Panc1 (cell line): ENCODE results near the gene CLDN5. TPM values are rescaled to one million over a fixed set of nuclear protein-coding genes. Genes with fewer than 3 reads are reported as not detected.

Experiments used
- ATAC-seq: fragments of 200-7000 bp; cut with Tn5 transposase; 2 replicates; pipeline ENCODE4 v1.9.1; 2020; ENCODE audit warnings: mild to moderate bottlenecking, moderate library complexity
- BruUV-seq: library from RNA; stranded (reverse); fragments of 400-500 nt; replicated peaks from 2 replicates; lab custom pipeline; 2021; lab: Mats Ljungman, UMichigan
- CTCF ChIA-PET: fragments of 300-600 bp; sonication (Branson Sonifier 250); formaldehyde crosslinking; loops from one replicate; lab custom pipeline; 2022; ENCODE audit warnings: antibody characterized with exemption; lab: Charles Lee
- POLR2A ChIA-PET: fragments of 300-600 bp; sonication (Branson Sonifier 250); formaldehyde crosslinking; loops from one replicate; lab custom pipeline; 2022; ENCODE audit warnings: antibody characterized with exemption; lab: Charles Lee
- DNase-seq: peaks from one replicate; pipeline ENCODE4 v3.0.0-alpha.2; 2010; ENCODE audit warnings: low read depth, low spot score
- H3K27ac ChIP-seq: 2 replicates; pipeline ENCODE4 v1.5.1; 2011; ENCODE audit warnings: mild to moderate bottlenecking, low read length, inconsistent platforms
- H3K27me3 ChIP-seq: fragments of 200-500 bp; sonication (Bioruptor generic); 2 replicates; pipeline ENCODE4 v1.6.0; 2014; ENCODE audit warnings: low read length, inconsistent platforms; ENCODE audit not compliant: control insufficient read depth, insufficient read depth
- H3K36me3 ChIP-seq: fragments of 200-500 bp; sonication (Bioruptor generic); 2 replicates; pipeline ENCODE4 v1.5.1; 2014; ENCODE audit warnings: inconsistent platforms, mild to moderate bottlenecking, low read length, moderate library complexity; ENCODE audit not compliant: control insufficient read depth, insufficient read depth
- H3K4me1 ChIP-seq: 2 replicates; pipeline ENCODE4 v1.5.1; 2011; ENCODE audit warnings: inconsistent platforms, mild to moderate bottlenecking, low read length, moderate library complexity; ENCODE audit not compliant: control insufficient read depth, insufficient read depth
- H3K4me3 ChIP-seq, 2 experiments: 2 replicates each; pipeline ENCODE4 v1.5.1; 2011 to 2012; ENCODE audit warnings: low read depth in 2 of 2, low read length in 2 of 2, mild to moderate bottlenecking in 2 of 2, inconsistent platforms in 1 of 2, moderate library complexity in 1 of 2
- H3K9me3 ChIP-seq: fragments of 200-500 bp; sonication (Bioruptor generic); 2 replicates; pipeline ENCODE4 v1.5.1; 2014; ENCODE audit warnings: low read depth, mild to moderate bottlenecking, inconsistent platforms, low read length, moderate library complexity; ENCODE audit not compliant: control insufficient read depth, insufficient read depth
- POLR2AphosphoS5 ChIP-seq: IDR thresholded peaks from 2 replicates; pipeline ENCODE4 v1.6.1; 2012; ENCODE audit warnings: mild to moderate bottlenecking, low read depth, low read length, moderate library complexity
- SIN3A ChIP-seq: IDR thresholded peaks from 2 replicates; pipeline ENCODE4 v1.6.1; 2012; ENCODE audit warnings: low read depth, mild to moderate bottlenecking, low read length, moderate library complexity, borderline replicate concordance; ENCODE audit not compliant: insufficient read depth
- TCF7L2 ChIP-seq: IDR thresholded peaks from 2 replicates; pipeline ENCODE4 v1.6.1; 2011; ENCODE audit warnings: mild to moderate bottlenecking, low read depth, low read length, inconsistent platforms
- in situ Hi-C: cut with HindIII; loops from 2 replicates; pipeline ENCODE4 v1.10.0; 2016; ENCODE audit warnings: low sequenced_read_pairs, low pct_unique_long_range_greater_than_20kb
- intact Hi-C: fragments of 100-400 bp; cut with micrococcal nuclease; formaldehyde crosslinking; loops from one replicate; pipeline ENCODE4 v1.10.0; 2022; ENCODE audit not compliant: unreplicated experiment
- total RNA-seq: library from RNA; stranded (reverse); gene quantifications from one replicate; pipeline ENCODE4 v1.2.1, GENCODE V29; 2021; ENCODE audit not compliant: unreplicated experiment
- TF ChIP-seq, protein P1 (sequence below): fragments of 450-650 bp; IDR thresholded peaks from 2 replicates; pipeline ENCODE4 v1.5.1; 2017; ENCODE audit warnings: mild to moderate bottlenecking
- TF ChIP-seq, protein P2 (sequence below), 2 experiments: IDR thresholded peaks; 2 replicates each; pipeline ENCODE4 v1.6.1; 2011 to 2012; ENCODE audit warnings: low read depth in 2 of 2, control low read depth in 1 of 2, low read length in 1 of 2, mild to moderate bottlenecking in 1 of 2, moderate library complexity in 1 of 2; ENCODE audit not compliant: insufficient read depth in 1 of 2

Gene CLDN5
- total RNA-seq, 1 experiment from 2014 or later = 0.18 TPM

DNA sequence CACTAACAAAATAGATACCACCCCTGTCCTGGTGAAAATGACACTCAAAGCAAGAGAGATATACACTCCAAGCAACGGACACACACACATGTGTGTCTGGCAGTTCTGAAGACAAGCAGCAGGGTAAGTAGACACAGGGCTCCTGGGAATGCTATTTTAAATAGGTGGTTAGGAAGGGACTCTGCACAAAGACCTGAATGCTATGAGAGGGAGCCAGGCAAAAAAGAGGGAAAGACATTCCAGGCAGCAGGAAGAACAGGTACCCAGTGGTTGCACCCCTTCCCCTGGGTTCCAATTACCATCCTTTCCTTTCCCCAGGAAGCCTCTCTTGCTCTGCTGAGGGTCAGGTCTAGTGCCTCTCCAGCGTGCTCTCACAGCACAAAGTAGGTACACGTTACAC is 48.2 kb downstream of the CLDN5 start:
- ChIA-PET POLR2A (no interaction called here), CTCF (no interaction called here)
- Histone ChIP-seq H3K27ac (no peak overlapping the region), H3K4me1 (peaks cover 3% of the 10 kb centered on the region; the same call in 1 of the 2 replicates), H3K4me3 (no peak overlapping the region), H3K27me3 (no peaks in the 10 kb centered on the region), H3K36me3 (peaks cover 6% of the 10 kb centered on the region), H3K9me3 (no peaks in the 10 kb centered on the region)
- no TSS peak for BruUV-seq
- TF ChIP-seq, protein P1, sequence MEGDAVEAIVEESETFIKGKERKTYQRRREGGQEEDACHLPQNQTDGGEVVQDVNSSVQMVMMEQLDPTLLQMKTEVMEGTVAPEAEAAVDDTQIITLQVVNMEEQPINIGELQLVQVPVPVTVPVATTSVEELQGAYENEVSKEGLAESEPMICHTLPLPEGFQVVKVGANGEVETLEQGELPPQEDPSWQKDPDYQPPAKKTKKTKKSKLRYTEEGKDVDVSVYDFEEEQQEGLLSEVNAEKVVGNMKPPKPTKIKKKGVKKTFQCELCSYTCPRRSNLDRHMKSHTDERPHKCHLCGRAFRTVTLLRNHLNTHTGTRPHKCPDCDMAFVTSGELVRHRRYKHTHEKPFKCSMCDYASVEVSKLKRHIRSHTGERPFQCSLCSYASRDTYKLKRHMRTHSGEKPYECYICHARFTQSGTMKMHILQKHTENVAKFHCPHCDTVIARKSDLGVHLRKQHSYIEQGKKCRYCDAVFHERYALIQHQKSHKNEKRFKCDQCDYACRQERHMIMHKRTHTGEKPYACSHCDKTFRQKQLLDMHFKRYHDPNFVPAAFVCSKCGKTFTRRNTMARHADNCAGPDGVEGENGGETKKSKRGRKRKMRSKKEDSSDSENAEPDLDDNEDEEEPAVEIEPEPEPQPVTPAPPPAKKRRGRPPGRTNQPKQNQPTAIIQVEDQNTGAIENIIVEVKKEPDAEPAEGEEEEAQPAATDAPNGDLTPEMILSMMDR = no peak
- TF ChIP-seq, protein P2, sequence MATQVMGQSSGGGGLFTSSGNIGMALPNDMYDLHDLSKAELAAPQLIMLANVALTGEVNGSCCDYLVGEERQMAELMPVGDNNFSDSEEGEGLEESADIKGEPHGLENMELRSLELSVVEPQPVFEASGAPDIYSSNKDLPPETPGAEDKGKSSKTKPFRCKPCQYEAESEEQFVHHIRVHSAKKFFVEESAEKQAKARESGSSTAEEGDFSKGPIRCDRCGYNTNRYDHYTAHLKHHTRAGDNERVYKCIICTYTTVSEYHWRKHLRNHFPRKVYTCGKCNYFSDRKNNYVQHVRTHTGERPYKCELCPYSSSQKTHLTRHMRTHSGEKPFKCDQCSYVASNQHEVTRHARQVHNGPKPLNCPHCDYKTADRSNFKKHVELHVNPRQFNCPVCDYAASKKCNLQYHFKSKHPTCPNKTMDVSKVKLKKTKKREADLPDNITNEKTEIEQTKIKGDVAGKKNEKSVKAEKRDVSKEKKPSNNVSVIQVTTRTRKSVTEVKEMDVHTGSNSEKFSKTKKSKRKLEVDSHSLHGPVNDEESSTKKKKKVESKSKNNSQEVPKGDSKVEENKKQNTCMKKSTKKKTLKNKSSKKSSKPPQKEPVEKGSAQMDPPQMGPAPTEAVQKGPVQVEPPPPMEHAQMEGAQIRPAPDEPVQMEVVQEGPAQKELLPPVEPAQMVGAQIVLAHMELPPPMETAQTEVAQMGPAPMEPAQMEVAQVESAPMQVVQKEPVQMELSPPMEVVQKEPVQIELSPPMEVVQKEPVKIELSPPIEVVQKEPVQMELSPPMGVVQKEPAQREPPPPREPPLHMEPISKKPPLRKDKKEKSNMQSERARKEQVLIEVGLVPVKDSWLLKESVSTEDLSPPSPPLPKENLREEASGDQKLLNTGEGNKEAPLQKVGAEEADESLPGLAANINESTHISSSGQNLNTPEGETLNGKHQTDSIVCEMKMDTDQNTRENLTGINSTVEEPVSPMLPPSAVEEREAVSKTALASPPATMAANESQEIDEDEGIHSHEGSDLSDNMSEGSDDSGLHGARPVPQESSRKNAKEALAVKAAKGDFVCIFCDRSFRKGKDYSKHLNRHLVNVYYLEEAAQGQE (IDR thresholded peaks at IDR 0.05; ENCODE audit: insufficient read depth in 1 of 2, low read depth in 2 of 2, low read length in 1 of 2) = no peak
- TF ChIP-seq TCF7L2 (no peak), SIN3A (no peak), POLR2AphosphoS5 (no peak)
- DNase-seq (no peak), ATAC-seq (no peak)
- intact Hi-C loops (no loop called here), in situ Hi-C loops (no loop called here)

DNA sequence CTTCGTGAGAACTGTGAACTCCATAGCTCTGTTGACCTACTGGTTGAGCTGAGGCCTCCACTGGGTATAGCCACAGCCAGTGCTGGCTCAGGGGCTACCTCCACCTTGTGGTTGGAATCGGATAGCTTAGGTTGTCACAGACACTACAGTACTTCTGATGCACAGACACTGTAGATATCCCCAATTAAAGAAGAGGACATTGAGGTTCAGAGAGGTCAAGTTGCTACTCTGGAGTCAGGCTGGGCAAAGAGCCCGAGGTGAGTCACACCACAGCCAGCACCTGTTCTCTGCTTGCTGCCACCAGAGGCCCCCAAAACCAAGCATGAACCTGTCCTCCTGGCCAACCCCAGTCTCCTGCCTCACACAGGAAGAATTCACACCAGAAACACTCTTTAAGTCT is 50.6 kb downstream of the CLDN5 start:
- TF ChIP-seq SIN3A (no peak), TCF7L2 (no peak), POLR2AphosphoS5 (no peak)
- TF ChIP-seq, protein P1 = no peak
- TF ChIP-seq, protein P2 (IDR thresholded peaks at IDR 0.05; ENCODE audit: insufficient read depth in 1 of 2, low read depth in 2 of 2, low read length in 1 of 2) = no peak
- in situ Hi-C loops (no loop called here), intact Hi-C loops (no loop called here)
- ChIA-PET CTCF (interaction anchor here (0.6 kb wide), 1 partner anchor 16 kb away, joined by 3 read pairs; no protein-coding TSS in a partner anchor), POLR2A (interaction anchor here (0.6 kb wide), 1 partner anchor 356 kb away, joined by 3 read pairs; no protein-coding TSS in a partner anchor)
- Histone ChIP-seq H3K9me3 (no peaks in the 10 kb centered on the region), H3K4me1 (peaks cover 3% of the 10 kb centered on the region; the same call in 1 of the 2 replicates), H3K4me3 (no peak overlapping the region), H3K27me3 (no peaks in the 10 kb centered on the region), H3K27ac (no peak overlapping the region), H3K36me3 (peaks cover 6% of the 10 kb centered on the region)
- BruUV-seq = no TSS peak
- DNase-seq (no peak), ATAC-seq (peak; percentile 61; the same call in 1 of the 2 replicates)

Other genes starting within 250 kb of the CLDN5 start
- 11.9 TPM for gene CLTCL1, start 232.7 kb downstream of the CLDN5 start, total RNA-seq
- gene HIRA, start 92.7 kb downstream of the CLDN5 start, total RNA-seq = 23.8 TPM
- 36.3 TPM for gene MRPL40, start 91.9 kb downstream of the CLDN5 start, total RNA-seq
- 20.5 TPM for gene C22orf39, start 76.7 kb downstream of the CLDN5 start, total RNA-seq
- gene UFD1, start 45.2 kb downstream of the CLDN5 start, total RNA-seq = 82.8 TPM
- gene CDC45, start 44.5 kb downstream of the CLDN5 start, total RNA-seq = 26.1 TPM
- gene SEPTIN5, start 190.1 kb upstream of the CLDN5 start, total RNA-seq = 17.2 TPM
- gene GP1BB, start 199.1 kb upstream of the CLDN5 start, total RNA-seq = 3.6 TPM
- gene TBX1, start 236.4 kb upstream of the CLDN5 start, total RNA-seq = 91.7 TPM